ENCODE measurements around the gene SUSD1. TPM values are rescaled to one million over a fixed set of nuclear protein-coding genes. Genes with fewer than 3 reads are reported as not detected.

Gene SUSD1
- total RNA-seq, 4 donors from 2014 or later, result 9.5 to 17.3 (median 13.6) TPM

GRCh38 chr9:112084334-112084733 lies 90.8 kb downstream of the SUSD1 start:
- 43 to 74% methylated on average over 3 of the region's 3 CpGs for WGBS, 2 donors
- Histone ChIP-seq H3K36me3 (no peaks in the 10 kb centered on the region), H3K27me3 (no peaks in the 10 kb centered on the region), H3K27ac (no peak overlapping the region), H3K4me3 (replicated peaks in 1 of 3) (no peak overlapping the region), H3K9me3 (no peaks in the 10 kb centered on the region), H3K4me1 (no peaks in the 10 kb centered on the region)
- intact Hi-C loops (cut with DNase I), result loop anchor here (5.0 kb wide), 1 partner anchor 327 kb away; no protein-coding TSS in a partner anchor
- TF ChIP-seq POLR2A (IDR thresholded peaks at IDR 0.05) (no peak), CTCF (IDR thresholded peaks at IDR 0.05) (no peak)
- no peak for DNase-seq

- Histone ChIP-seq H3K27ac (no peak overlapping the region), H3K4me3 (replicated peaks in 1 of 3) (no peak overlapping the region), H3K4me1 (no peaks in the 10 kb centered on the region), H3K27me3 (no peaks in the 10 kb centered on the region), H3K36me3 (no peaks in the 10 kb centered on the region), H3K9me3 (no peaks in the 10 kb centered on the region)
- intact Hi-C loops (cut with DNase I), result loop anchor here (5.0 kb wide), 1 partner anchor 325 kb away; no protein-coding TSS in a partner anchor
- WGBS, 2 donors, result 60 to 87% methylated on average over 7 of the region's 7 CpGs
- TF ChIP-seq CTCF (IDR thresholded peaks at IDR 0.05), result no peak
- TF ChIP-seq POLR2A (IDR thresholded peaks at IDR 0.05), result no peak
- DNase-seq, result no peak
Observed at GRCh38 chr9:112081918-112082729, 93.0 kb downstream of the SUSD1 start.

- Histone ChIP-seq H3K27me3 (no peaks in the 10 kb centered on the region), H3K27ac (no peak overlapping the region), H3K36me3 (no peaks in the 10 kb centered on the region), H3K4me3 (replicated peaks in 1 of 3) (no peak overlapping the region), H3K4me1 (no peaks in the 10 kb centered on the region), H3K9me3 (no peaks in the 10 kb centered on the region)
- no peak for DNase-seq
- TF ChIP-seq POLR2A (IDR thresholded peaks at IDR 0.05) (no peak), CTCF (IDR thresholded peaks at IDR 0.05) (no peak)
- intact Hi-C loops (cut with DNase I), result loop anchor here (5.0 kb wide), 1 partner anchor 324 kb away; no protein-coding TSS in a partner anchor
- WGBS, 2 donors, result 81 to 87% methylated on average over 5 of the region's 5 CpGs
Observed at GRCh38 chr9:112080831-112081542, 94.1 kb downstream of the SUSD1 start.

- Histone ChIP-seq H3K9me3 (no peaks in the 10 kb centered on the region), H3K4me3 (replicated peaks in 1 of 3) (no peak overlapping the region), H3K27me3 (no peaks in the 10 kb centered on the region), H3K27ac (no peak overlapping the region), H3K4me1 (peaks cover 0 to 8% of the 10 kb centered on the region in 2 donors), H3K36me3 (no peaks in the 10 kb centered on the region)
- WGBS, 2 donors, result 77 to 84% methylated on average over 6 of the region's 6 CpGs
- no peak for DNase-seq
- TF ChIP-seq POLR2A (IDR thresholded peaks at IDR 0.05) (no peak), CTCF (IDR thresholded peaks at IDR 0.05) (no peak)
- intact Hi-C loops (cut with DNase I), result loop anchor here (5.0 to 10.0 kb wide), 2 partner anchors 181 to 484 kb away; partner anchors contain the start of genes PTGR1 and UGCG
Observed at GRCh38 chr9:112078432-112078831, 96.7 kb downstream of the SUSD1 start.
